Activated CD8-positive, alpha-beta memory T cell treated with anti-CD3 and anti-CD28 coated beads, Interleukin-2, amount 50 U/mL, for 1 hour (primary cell): ENCODE measurements around the gene LY6G5B.

Experiments
- DNase-seq: peaks from one replicate; pipeline ENCODE4 v3.0.0-alpha.2; 2020; ENCODE audit errors: extremely low read depth

LY6G5B gene

GRCh38 chr6:31715022-31715958, 45.5 kb downstream of the LY6G5B start, which contains the start of gene LY6G6D:
Gene LY6G6D (plus strand): TSS chr6:31715348. CDS start chr6:31715356, 8 bp downstream.
- no peak for DNase-seq

GRCh38 chr6:31717499-31718222, 47.9 kb downstream of the LY6G5B start:
- DNase-seq = no peak

- DNase-seq = no peak
These were observed 48.5 kb downstream of the LY6G5B start for GRCh38 chr6:31718265-31718664.

GRCh38 chr6:31719001-31719400, 49.2 kb downstream of the LY6G5B start:
- no peak for DNase-seq

- no peak for DNase-seq
These were observed 50.5 kb downstream of the LY6G5B start for GRCh38 chr6:31720196-31720770.

GRCh38 chr6:31721351-31722020, 51.7 kb downstream of the LY6G5B start, which contains the start of gene LY6G6C:
Gene LY6G6C (minus strand): TSS chr6:31721746. CDS start chr6:31721679, 67 bp downstream.
- DNase-seq = no peak

- DNase-seq = no peak
These were observed 52.4 kb downstream of the LY6G5B start for GRCh38 chr6:31722173-31722572.
